ENCODE data around the gene PTH2R. TPM values are rescaled to one million over a fixed set of nuclear protein-coding genes. Genes with fewer than 3 reads are reported as not detected.
A peak's percentile ranks its signal among the peaks of the same experiment; 100 is the strongest.
"Not testable (repeated sequence)": the region's sequence is repeated elsewhere in the genome, so short reads cannot be mapped to it uniquely, and the experiment has no call there.

Gene PTH2R
- total RNA-seq, 1 donor from 2014 or later = not detected

DNA sequence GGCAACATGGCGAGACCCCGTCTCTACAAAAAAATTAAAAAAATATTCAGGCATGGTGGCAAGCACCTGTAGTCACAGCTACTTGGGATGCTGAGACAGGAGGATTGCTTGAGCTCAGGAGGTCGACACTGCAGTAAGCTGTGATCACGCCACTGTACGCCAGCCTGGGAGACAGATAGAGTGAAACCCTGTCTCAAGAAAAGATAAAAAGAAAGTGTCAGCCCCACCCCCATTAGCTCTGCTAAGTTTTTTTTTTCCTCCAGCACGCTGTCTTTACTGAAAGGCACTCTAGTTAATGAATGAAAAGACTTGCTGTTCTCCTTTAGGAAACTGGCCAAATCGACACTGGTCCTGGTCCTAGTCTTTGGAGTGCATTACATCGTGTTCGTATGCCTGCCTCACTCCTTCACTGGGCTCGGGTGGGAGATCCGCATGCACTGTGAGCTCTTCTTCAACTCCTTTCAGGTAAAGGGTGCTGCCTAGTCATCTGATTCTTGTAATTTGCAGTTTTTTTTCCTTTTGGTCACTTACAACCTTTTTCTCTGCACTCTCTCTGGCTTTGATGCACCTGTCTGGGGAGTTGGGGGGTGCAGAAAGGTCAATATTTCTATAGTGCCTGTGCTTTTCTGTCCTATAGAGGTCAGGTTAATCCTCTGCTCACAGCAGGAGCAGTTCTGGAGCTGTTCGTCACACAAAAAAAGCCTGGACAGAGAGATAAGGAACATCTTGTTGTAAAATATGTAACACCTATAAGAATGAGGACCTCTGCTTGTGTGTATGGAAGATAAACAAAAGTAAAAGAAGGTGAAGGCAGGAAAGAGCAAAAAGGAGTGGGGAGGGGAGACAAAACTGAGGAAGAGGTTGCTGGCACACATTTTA lies 82.3 kb downstream of the PTH2R start:
- no peak for ATAC-seq

DNA sequence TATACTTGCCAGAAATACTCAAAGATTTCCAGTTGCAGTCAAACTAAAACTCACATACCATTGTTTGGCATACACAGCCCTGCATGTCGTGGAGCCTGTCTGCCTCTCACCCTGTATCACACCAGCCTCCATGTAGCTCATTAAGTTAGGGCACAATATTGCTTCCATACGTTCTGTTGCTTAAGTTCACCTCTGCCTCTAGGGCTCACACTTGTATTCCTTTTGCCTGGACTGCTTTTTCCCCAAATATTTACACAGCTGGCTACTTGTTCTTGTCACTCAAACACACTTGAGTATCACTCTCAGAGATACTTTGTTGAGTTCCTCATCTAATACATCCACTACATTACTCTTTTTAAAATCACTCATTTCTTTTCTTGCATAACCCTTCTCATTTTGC lies 83.1 kb downstream of the PTH2R start:
- ATAC-seq = no peak

DNA sequence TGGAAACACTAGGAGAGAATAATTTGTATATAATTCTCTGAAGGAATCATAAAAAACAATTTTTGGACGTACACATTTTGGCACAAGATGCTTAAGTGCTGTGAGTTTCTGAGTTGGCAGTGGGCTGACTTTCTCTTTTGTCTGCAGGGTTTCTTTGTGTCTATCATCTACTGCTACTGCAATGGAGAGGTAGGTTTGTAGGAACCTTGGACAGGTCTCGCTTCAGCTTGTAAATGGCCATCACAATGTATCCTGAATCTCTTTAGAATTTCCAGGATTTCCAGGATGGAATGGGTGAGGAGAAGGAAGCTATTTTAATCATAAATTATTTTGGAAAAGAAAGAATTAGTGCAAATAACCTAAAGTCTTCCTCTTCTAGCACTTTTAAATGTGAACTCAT lies 83.9 kb downstream of the PTH2R start:
- no peak for ATAC-seq

GRCh38 chr2:208491641-208492040 lies 85.0 kb downstream of the PTH2R start:
- ATAC-seq = no peak

DNA sequence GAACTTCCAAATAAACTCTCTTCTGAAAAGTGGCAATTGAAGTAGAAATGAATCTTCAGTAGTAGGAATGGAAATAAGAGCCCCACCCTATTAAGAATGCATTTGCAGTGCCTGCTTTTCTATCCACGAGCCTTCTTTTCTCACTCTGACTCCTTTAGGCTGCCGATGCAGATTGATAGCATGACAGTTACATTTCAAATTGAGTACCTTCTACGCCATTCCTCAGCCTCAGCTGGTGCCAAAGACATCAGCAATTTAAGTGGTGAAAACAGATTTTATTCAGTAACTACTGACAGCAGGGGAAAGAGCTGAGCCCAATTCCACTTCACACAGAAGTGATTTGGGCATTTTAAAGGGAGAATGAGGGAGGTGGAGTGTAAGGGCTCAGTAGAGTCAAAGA lies 85.5 kb downstream of the PTH2R start:
- no peak for ATAC-seq

GRCh38 chr2:208493186-208493585 lies 86.6 kb downstream of the PTH2R start:
- no peak for ATAC-seq

DNA sequence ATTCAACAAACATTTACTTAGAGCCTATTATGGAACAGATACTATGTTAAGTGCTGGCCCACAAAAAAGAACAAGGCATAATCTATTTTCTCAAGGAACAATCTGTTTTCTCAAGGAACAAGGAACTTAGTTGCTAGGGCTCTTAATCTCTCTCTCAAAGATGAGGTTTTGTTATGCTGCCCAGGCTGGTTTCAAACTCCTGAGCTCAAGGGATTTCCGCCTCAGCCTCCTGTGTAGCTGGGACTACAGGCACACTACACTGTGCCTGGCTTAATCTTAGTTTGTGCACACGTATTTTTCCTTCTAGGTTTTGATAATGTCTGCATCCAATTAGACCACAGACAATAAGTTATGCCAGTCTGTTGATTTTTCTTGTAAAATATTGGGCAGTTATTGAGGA lies 89.5 kb downstream of the PTH2R start:
- peak; percentile 68 for ATAC-seq

DNA sequence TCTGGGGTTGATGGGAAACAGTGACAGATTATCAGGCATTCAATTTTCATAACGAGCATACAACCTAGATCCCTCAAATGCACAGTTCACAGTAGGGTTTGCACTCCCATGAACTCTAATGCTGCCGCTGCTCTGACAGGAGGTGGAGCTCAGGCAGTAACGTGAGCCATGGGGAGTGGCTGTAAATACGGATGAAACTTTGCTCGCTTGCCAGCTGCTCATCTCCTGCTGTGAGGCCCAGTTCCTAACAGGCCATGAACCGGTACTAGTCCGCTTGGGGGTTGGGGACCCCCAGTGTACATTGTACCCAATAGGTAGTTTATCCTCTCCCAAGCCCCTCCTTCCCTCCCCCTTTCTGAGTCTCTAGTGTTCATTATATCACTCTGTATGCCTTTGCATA lies 94.6 kb downstream of the PTH2R start:
- no peak for ATAC-seq

DNA sequence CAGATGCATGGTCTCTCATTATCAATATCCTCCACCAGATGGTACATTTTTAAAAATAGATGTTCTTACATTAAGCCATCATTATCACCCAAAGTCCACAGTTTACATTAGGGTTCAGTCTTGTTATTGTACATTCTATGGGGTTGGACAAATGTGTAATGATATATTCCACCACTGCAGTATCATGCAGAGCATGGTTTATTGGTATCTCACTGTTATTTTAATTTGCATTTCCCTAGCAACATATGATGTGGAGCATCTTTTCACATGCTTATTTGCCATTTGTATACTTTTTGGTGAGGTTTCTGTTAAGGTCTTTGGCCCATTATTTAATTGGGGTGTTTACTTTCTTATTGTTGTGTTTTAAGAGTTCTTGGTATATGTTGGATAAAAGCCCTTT lies 95.7 kb downstream of the PTH2R start:
- no peak for ATAC-seq

DNA sequence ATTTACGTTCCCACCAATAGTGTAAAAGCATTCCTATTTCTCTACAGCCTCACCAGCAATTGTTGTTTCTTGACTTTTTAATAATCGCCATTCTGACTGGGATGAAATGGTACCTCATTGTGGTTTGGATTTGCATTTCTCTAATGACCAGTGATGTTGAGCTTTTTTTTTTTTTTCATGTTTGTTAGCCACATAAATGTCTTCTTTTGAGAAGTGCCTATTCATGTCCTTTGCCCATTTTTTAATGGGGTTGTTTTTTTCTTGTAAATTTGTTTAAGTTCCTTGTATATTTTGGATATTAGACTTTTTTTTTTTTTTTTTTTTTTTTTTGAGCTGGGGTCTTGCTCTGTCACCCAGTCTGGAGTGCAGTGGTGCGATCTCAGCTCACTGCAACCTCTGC lies 98.8 kb downstream of the PTH2R start:
- ATAC-seq = not testable (repeated sequence)

GRCh38 chr2:208509586-208509985 lies 103.0 kb downstream of the PTH2R start:
- ATAC-seq = no peak

- ATAC-seq = no peak
Observed at GRCh38 chr2:208511016-208511415, 104.4 kb downstream of the PTH2R start.

GRCh38 chr2:208511573-208511972 lies 105.0 kb downstream of the PTH2R start:
- no peak for ATAC-seq

DNA sequence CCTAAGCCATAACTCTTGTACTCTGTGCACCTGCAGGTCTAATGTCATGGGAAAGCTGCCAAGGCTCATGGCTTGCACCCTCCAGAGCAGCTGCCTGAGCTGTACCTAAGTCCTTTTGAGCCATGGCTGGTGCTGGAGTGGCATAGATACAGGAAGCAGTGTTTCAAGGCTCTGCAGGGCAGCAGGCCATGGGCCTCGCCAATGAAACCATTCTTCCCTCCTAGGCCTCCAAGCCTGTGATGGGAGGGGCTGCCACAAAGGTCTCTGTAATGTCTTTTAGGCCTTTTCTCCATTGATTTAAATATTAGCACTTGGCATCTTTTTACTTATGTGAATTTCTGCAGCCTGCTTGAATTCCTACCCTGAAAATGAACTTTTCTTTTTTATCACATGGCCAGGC lies 108.5 kb downstream of the PTH2R start:
- ATAC-seq = no peak

DNA sequence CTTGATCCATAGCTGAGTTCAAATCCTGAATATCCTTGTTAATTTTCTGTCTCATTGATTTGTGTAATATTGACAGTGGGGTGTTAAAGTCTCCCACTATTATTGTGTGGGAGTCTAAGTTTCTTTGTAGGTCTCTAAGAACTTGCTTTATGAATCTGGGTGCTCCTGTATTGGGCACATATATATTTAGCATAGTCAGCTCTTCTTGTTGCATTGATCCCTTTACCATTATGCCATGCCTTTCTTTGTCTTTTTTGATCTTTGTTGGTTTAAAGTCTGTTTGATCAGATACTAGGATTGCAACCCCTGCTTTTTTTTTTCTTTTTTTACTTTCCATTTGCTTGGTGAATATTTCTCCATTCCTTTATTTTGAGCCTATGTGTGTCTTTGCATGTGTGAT lies 116.5 kb downstream of the PTH2R start:
- not testable (repeated sequence) for ATAC-seq

- ATAC-seq = not testable (repeated sequence)
Observed at GRCh38 chr2:208525165-208525564, 118.6 kb downstream of the PTH2R start.

GRCh38 chr2:208529796-208530195 lies 123.2 kb downstream of the PTH2R start:
- ATAC-seq = no peak

DNA sequence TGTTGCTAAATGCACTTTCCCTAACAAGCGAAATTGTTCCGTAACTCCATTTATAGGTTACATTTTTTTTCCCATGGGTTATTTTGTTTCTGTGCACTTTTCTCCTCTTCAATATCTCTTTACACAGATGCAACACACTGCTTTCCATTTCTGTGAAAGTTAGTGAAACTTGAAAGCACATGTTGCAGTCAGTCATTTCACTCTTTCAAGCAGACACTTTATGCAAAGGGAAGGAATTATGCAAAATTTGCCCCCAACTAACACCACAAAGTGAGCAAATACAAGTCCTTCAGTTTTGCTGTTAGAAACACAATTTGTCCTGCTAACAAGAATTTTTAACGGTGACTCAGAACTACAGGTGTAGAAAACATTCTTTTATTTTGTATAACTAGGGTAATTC lies 124.8 kb downstream of the PTH2R start:
- no peak for ATAC-seq

DNA sequence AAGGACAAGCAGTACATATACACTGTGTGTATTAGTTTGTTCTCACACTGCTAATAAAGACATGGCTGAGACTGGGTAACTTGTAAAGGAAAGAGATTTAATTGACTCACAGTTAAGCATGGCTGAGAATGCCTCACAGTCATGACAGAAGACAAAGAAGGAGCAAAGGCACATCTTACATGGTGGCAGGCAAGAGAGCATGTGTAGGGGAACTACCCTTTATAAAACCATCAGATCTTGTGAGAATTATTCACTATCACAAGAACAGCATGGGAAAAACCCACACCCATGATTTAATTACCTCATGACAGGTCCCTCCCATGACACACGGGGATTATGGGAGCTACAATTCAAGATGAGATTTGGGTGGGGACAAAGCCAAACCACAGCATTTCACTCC lies 129.0 kb downstream of the PTH2R start:
- ATAC-seq = not testable (repeated sequence)

GRCh38 chr2:208541461-208541988 lies 134.9 kb downstream of the PTH2R start:
- no peak for ATAC-seq

- ATAC-seq = no peak
Observed at GRCh38 chr2:208541989-208542464, 135.4 kb downstream of the PTH2R start.

GRCh38 chr2:208542465-208543041 lies 136.0 kb downstream of the PTH2R start:
- ATAC-seq = no peak

Measured in esophagus mucosa (tissue), 1 donor.